Hematopoietic multipotent progenitor cell treated with erythropoietin and hydrocortisone succinate and interleukin-3 and kit ligand, for 4 days (in vitro differentiated cells): ENCODE measurements around the gene S1PR4.
A peak's percentile ranks its signal among the peaks of the same experiment; 100 is the strongest.
"Not testable (repeated sequence)": the region's sequence is repeated elsewhere in the genome, so short reads cannot be mapped to it uniquely, and the experiment has no call there.

ENCODE experiments used
- DNase-seq: peaks from one replicate; pipeline ENCODE4 v3.0.0-alpha.2; 2015

Gene S1PR4

DNA sequence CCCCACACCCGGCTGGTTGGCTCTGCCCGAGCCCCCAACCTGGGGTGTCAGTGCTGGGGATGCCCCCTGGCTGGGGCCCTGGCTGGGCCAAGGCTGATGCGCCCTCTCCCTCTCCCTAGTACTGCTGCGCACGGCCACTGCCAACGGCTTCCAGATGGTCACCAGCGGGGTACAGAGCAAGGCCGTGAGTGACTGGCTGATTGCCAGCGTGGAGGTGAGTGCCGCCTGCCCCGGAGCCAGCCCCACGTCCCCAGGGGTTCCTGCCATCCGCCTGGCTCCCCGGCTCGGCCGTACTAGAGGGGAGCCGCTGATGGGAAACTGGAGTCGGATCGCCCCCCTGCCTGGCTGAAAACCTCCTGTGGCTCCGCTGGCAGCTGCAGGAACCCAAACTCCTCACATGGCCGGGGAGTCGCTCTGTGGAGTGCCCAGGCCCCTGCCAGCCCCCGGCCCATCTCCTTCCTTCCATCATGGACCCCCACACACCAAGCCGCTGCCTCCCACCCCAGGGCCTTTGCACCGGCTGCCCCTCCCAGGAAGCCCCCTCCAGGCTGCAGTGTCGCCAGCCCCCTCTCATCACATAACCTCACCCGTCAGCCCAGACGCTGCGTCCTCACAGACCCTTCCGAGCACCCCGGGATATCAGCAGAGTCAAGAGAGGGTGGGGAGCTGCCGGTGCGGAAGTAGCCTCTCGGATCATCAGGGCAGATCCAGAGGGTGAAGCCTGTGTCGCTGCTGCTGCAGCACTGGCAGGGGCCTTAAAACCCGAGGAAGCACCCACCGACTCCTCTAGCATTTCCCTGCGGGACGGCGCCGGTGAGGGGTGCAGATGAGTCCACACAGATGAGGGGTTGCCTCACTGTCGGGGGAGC, 17.7 kb downstream of the S1PR4 start:
- DNase-seq, result no peak

DNA sequence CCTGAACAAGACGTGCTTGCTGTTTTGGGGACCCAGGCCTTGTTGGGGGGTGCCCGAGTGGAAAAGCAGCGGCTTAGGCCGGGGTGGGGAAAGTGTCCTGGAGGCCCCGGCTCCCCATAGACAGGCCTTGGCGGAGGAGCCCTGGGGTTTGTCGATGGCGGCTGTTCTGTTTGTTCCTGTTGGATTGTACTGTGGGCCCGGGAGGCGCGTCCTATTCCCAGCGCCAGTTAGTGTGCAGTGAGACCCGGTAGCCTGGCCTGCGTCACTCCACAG, 18.3 kb downstream of the S1PR4 start:
- no peak for DNase-seq

DNA sequence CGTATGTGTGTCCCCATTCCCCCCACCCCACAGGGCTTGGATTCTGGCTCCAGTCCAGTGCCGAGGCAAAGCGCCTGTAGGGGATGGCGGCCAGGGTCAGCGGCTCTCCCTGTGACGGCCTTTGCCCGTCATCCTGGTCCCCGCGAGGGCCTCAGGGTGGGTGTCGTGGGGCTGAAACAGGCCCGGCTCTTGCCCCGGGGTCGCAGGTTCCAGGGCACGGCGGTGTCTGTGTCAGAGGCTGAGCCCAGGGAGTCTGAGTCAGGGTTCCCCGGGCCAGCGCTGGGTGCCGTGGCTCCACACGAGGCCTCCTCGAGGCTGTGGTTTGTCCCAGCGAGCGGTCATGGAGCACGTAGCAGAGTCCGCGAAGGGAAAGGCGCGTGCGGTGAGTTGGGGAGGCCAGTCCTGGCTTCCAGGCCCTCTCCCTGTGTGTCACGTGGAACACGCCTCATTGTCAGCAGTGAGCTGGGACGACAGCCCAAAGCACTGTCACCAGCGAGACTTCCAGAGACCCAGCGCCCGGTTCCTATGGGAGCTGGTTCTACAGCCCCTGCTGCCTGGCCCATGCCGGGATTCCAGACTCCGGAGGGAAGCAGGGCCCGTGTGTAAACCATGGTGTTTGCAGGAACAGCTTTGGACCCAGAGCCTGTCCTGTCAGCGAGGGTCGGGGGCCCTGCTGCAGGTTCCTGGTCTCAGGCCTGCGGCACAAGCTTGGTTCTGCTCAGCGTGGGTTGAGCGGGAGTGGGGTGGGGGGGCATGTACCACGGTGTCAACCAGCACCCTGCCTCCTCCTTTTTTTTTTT, 20.5 kb downstream of the S1PR4 start:
- no peak for DNase-seq

DNA sequence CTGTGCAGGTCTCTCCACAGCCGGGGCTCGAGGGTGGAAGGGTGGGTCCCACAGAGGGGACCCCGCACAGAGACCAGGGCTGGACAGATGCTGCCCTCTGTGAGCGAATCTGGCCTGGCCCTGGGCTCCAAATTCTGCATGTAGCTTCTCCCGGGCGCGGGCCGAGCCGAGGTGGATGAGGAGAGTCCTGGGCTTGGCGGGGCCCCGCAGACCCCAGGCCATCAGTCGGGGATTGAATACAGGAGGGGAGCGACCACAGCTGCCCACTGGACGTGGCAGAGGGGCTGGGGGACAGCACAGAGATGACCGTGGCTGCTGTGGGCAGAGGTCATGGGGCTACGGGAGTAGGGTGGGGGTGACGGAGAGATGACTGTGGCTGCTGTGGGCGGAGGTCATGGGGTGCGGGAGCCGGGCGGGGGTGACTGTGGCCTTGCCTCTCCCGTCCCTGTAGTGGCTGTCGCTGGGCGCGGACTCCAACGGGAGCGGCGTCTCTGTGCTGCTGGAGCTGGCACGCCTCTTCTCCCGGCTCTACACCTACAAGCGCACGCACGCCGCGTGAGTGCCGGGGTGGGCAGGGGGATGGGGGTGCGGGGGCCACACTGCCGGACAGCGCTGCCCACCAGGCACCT, 22.6 kb downstream of the S1PR4 start:
- no peak for DNase-seq

DNA sequence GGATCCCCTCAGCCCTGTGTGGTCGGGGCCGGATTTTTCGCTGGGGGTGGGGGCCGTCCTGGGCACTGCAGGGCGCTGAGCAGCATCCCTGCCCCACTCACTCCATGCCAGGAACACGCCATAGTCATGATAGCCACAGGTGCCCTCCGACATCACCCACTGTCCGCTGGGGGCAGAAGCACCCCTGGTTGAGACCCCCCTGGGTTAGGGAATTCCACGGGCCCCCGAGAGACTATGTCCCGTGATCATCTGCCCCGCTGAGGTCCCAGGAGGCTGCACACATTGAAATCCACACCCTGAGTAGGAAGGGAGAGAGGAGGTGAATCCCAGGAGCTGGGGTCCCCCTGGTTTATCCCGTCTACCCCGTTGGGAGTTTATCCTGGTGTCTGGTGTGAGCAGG, 23.3 kb downstream of the S1PR4 start:
- no peak for DNase-seq

- DNase-seq, result no peak
These were observed 23.8 kb downstream of the S1PR4 start for GRCh38 chr19:3202346-3202745.

DNA sequence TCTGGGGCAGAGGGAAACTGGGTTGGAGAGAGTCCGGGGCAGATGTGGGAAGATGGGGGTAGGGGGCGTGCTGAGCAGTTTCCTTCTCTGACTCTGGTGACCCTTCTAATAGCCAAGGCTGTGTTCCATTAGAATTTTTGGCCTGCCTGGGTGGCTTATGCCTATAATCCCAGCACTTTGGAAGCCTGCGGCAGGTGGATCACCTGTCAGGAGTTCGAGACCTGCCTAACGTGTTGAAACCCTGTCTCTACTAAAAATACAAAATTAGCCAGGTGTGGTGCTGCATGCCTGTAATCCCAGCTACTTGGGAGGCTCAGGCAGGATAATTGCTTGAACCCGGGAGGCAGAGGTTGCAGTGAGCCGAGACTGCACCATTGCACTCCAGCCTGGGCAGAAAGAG, 24.3 kb downstream of the S1PR4 start:
- DNase-seq, result not testable (repeated sequence)

DNA sequence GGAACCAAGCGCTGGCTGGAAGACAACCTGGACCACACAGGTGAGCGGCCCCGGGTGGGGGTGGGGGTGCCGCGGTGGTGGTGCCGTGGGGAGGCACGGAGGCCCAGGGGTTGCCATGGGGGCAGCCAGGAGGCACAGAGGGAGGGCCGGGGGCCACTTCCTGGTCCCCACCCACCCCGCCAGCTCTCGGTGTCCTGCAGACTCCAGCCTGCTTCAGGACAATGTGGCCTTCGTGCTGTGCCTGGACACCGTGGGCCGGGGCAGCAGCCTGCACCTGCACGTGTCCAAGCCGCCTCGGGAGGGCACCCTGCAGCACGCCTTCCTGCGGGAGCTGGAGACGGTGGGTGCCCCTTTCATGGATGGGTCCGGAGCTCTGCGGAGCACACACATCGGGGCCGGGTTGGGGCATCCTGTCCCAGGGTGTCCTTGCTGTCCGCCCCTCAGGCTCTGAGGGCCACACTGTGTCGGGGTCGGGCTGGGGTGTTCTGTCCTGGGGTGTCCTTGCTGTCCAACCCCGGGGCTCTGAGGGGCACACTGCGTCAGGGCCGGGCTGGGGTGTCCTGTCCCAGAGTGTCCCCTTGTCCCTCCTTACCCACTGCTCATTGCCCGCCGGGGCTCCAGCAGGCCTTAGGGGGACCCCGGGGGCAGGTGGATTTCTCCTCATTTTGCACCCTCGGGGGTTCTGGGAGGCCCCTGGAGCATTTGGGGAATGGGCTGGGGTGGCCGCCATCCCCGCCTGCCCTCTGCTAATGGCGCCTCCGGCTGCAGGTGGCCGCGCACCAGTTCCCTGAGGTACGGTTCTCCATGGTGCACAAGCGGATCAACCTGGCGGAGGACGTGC, 25.5 kb downstream of the S1PR4 start:
- no peak for DNase-seq

GRCh38 chr19:3204646-3205275, 26.2 kb downstream of the S1PR4 start:
- DNase-seq, result no peak

GRCh38 chr19:3206216-3206953, 27.8 kb downstream of the S1PR4 start:
- no peak for DNase-seq

GRCh38 chr19:3207461-3208242, 29.1 kb downstream of the S1PR4 start:
- peak; percentile 30 for DNase-seq

DNA sequence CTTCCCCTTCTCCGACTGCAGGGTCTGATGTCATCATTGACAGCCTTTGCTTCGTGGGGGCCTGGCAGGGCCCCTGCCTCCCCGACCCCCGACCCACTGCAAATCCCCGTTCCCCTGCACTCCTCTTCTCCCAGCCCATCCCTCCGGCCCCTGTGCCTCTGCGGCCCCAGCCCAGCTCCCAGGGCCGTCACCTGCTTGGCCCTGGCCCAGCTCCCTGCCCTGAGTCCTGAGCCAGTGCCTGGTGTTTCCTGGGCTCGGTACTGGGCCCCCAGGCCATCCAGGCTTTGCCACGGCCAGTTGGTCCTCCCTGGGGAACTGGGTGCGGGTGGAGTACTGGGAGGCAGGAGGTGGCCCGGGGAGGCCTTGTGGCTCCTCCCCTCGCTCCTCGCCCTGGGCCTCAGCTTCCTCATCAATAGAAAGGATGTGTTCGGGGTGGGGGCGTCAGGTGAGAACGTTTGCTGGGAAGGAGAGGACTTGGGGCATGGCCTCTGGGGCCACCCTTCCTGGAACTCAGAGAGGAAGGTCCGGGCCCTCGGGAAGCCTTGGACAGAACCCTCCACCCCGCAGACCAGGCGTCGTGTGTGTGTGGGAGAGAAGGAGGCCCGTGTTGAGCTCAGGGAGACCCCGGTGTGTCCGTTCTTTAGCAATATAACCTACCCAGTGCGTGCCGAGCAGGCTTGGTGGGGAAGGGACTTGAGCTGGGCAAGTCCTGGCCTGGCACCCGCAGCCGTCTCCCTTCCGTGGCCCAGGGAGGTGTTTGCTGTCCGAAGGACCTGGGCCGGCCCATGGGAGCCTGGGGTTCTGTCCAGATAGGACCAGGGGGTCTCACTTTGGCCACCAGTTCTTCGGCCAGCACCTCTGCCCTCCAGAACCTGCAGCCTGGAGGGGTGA, 30.0 kb downstream of the S1PR4 start:
- no peak for DNase-seq

GRCh38 chr19:3210347-3211017, 31.9 kb downstream of the S1PR4 start:
- peak; percentile 81 for DNase-seq

DNA sequence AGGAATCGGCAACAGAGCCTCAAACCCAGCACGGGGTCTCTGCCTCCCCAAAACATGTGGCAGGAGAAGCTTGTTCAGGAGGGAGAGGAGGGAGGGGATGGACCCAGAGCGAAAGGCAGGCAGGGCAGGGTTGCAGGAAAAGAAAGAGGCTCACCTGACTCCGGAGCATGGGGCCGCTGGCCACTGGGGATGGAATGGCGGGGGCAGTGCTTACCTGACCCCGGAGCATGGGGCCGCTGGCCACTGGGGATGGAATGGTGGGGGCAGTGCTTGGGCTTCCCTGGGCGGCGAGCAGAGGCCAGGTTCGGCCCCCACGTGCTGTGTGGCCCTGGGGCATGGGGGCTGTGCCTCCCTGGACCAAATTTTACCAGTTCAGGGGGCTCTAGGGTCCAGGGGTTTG, 32.6 kb downstream of the S1PR4 start:
- DNase-seq, result no peak

DNA sequence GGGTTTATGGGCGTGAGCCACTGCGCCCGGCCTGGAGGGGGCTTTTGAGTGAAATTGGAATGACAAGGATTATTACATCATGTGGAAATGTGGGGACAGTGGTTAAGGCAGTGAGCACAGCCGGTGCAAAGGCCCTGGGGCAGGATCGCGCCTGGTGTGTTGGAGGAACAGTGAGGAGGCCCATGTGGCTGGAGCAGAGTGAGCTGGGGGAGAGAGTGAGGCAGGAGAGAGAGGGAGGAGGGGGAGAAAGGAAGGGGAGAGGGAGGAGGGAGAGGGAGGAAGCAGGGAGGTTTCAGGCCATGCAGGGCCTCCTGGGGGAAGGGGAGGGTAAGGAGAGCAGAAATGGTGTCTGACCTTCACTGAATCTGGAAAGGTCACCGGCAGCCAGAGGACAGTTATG, 34.6 kb downstream of the S1PR4 start:
- DNase-seq, result no peak

GRCh38 chr19:3216874-3217273, 38.3 kb downstream of the S1PR4 start:
- no peak for DNase-seq

DNA sequence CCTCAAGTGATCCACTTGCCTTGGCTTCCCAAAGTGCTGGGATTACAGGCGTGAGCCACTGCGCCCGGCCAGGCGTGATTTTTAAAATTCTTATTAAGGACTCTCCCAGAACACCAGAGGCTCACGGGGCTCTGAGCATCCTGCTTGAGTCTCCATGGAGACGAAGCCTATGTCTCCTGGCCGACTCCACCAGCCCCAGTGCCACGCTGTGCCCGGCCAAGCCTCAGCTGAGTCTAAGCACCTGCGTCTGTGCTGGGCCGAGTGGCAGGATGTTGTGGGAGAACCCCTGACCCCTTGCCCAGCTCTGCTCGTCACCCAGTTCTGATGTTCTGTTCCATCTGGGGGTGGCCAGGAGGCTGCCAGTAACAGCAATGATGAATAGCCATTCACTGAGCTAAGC, 42.0 kb downstream of the S1PR4 start:
- DNase-seq, result no peak

- DNase-seq, result not testable (repeated sequence)
These were observed 43.0 kb downstream of the S1PR4 start for GRCh38 chr19:3221576-3221975.

DNA sequence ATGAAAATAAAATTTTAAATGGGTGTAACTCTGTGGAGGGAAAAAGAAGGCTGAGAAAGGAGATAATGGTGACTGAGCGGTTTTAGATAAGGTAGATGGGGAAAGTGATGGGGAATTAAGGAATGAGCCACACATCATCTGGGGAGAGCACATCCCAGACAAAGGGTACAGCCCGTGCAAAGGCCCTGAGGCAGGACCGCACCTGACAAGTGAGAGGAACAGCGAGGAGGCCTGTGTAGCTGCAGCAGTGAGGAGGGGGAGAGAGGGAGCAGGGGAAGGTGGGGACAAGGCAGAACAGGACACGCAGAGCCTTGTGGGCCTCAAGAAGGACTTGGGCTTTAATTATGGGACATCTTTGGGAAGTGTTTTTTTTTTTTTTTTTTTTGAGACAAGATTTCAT, 44.1 kb downstream of the S1PR4 start:
- no peak for DNase-seq
